ENCODE data around the gene HNRNPF.

DNA sequence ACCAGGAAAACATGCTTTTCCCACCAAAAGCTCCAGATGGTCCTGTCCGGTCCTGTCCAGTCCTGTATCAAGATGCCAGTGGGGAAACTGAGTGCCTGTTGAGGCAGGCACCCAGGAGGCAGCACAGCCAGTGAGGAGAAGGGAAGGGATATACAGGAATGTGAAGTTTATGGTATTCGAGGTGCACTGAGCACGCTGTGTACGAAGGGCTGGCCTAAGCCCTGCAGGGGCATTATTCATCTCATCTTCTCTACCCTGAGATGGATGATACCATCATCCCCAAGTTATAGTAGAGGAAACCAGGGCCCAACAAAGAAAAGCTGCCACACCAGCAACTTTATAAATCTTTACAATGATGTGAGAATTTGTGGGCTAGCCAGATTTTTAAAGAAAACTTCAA lies 61.0 kb downstream of the HNRNPF start:
- TF ChIP-seq, protein P1, sequence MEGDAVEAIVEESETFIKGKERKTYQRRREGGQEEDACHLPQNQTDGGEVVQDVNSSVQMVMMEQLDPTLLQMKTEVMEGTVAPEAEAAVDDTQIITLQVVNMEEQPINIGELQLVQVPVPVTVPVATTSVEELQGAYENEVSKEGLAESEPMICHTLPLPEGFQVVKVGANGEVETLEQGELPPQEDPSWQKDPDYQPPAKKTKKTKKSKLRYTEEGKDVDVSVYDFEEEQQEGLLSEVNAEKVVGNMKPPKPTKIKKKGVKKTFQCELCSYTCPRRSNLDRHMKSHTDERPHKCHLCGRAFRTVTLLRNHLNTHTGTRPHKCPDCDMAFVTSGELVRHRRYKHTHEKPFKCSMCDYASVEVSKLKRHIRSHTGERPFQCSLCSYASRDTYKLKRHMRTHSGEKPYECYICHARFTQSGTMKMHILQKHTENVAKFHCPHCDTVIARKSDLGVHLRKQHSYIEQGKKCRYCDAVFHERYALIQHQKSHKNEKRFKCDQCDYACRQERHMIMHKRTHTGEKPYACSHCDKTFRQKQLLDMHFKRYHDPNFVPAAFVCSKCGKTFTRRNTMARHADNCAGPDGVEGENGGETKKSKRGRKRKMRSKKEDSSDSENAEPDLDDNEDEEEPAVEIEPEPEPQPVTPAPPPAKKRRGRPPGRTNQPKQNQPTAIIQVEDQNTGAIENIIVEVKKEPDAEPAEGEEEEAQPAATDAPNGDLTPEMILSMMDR (IDR thresholded peaks at IDR 0.05) = no peak
- TF ChIP-seq POLR2A (IDR thresholded peaks at IDR 0.05) = no peak

All from Peyer's patch (tissue), 4 donors.